Left colon (tissue), 2 donors: ENCODE measurements around the gene NUDT8. TPM values are rescaled to one million over a fixed set of nuclear protein-coding genes. Genes with fewer than 3 reads are reported as not detected.

Experiments
- ATAC-seq: fragments of 200-7000 bp; cut with Tn5 transposase; one replicate; pipeline ENCODE4 v1.9.1; 2020; ENCODE audit warnings: mild to moderate bottlenecking, moderate library complexity
- DNase-seq, 2 donors: peaks; one replicate each; pipeline ENCODE4 v3.0.0-alpha.2; 2020
- intact Hi-C, 2 donors: fragments of 100-400 bp; cut with DNase I in 1 of 2; cut with micrococcal nuclease in 1 of 2; formaldehyde crosslinking; loops; one replicate each; pipeline versions ENCODE4 v1.11.2 to v1.14.0; 2022; cut with DNase I, micrococcal nuclease
- long read RNA-seq: library from polyadenylated mRNA; unstranded; transcript quantifications from one replicate; pipeline ENCODE4 v2.0.0, GENCODE V29; 2021
- total RNA-seq, 2 donors: library from RNA; stranded (reverse); fragmentation: NEBNext Ultra II Directional; extraction: Animal tissue kit (Norgen Biotek cat#: 25700); gene quantifications; one replicate each; pipeline ENCODE4 v1.2.1, GENCODE V29; 2021
- donor health status: DM: no; HTN: no; CAD: no.
- donor health status: DM: yes; HTN: yes; CAD: no.

Gene NUDT8, protein sequence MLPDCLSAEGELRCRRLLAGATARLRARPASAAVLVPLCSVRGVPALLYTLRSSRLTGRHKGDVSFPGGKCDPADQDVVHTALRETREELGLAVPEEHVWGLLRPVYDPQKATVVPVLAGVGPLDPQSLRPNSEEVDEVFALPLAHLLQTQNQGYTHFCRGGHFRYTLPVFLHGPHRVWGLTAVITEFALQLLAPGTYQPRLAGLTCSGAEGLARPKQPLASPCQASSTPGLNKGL
- total RNA-seq = 10 to 100 TPM; 28.8 to 49.8 TPM
- long read RNA-seq, transcript NUDT8-202 (4 exons, 728 nt) = major isoform, 18 of 25 reads
- long read RNA-seq, partial matches to known transcripts = 2 of 25 reads
- long read RNA-seq, other reads (novel, unspliced or antisense) = 1 of 25 reads

- ATAC-seq (peak; percentile 54), DNase-seq (peak; percentile 83 to 90)
- intact Hi-C loops = no loop called here
Observed at GRCh38 chr11:67629386-67630227, at the start of gene NUDT8. TSS of gene NUDT8 (minus strand) at chr11:67629937. CDS start at chr11:67629911, 26 bp downstream.

DNA sequence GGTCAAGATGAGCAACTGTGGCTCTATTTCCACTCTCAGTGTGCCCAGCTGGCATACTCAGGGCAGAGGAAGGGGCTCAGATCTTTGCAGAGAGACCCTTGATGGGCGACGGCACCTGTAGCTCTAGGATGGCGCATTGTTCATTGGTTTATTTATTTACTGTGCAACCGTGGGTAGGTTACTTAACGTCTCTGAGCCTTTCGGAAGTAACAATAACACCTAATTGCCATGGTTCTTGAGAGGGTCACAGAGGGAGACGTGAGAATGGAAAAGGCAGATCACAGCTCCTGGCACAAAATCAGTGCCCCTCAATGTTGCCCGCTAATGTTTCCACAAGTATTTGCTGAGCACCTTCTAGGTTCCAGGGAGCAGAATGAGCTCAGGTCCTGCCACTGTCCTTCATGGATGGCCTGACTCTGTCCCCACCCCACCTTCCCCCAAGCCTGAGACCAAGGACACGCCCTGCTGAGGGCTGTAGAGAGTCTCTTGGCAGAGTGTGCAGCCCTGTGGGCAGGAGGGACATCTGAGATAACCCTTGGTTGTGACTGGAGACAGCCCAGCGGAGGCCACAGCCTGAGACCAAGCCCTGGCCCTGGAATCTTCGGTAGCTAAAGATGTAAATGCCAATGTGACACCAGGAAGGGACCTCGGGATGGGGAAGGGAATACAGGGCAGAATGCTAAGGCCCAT, 45.5 kb upstream of the NUDT8 start:
- DNase-seq (no peak), ATAC-seq (peak; percentile 64)
- intact Hi-C loops = no loop called here

DNA sequence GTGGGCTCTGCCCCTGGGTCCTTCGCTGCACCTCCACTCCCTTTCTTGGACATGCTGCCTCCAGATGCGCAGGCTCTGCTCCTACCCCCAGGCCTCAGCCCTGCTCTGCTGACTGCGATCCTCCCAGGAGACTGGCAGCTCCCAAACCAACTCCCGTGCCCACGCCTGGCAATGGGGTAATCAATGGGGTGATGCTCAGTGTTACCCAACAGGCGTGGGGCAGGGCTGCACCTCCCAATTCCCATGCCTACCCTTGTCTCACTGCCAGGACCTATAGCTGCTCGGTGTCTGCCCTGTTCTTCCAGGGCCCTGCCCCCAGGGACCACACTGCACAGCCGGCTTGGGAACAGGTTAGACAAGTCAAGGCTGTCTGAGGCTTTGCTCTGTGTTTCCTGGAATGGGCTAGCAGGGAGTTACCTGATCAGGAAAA, 44.7 kb upstream of the NUDT8 start, which contains the start of gene ALDH3B2:
Gene ALDH3B2, minus strand, starts transcription at position 182 of the 430 bp plus-strand sequence. CDS start 7,688 bp downstream, outside the sequence.
- peak; percentile 73 to 81 for DNase-seq
- intact Hi-C loops = no loop called here
- peak; percentile 99 for ATAC-seq

DNA sequence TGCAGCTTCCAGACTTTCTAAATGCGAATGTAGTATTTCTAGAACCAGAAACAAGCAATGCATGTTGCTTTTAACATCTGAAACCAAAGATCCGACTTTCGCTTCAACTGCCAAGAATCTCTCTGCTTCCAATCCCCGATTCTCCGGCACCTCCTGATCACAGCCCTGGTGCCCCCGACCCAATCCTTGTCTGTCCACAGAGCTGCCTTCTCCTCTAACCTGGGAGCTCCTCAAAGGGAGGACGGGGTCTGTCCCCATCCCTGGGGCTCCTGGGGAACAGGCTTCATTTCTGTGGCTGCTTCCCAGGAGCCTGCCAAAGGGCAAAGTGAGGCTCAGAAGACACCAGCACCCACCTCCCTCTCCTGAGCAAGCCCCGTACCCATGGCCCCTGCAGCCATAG, 44.2 kb upstream of the NUDT8 start:
- DNase-seq (no peak), ATAC-seq (no peak)
- intact Hi-C loops = no loop called here

- ATAC-seq (no peak), DNase-seq (no peak)
- intact Hi-C loops = no loop called here
Observed at GRCh38 chr11:67673358-67673757, 43.6 kb upstream of the NUDT8 start.

GRCh38 chr11:67671211-67671520, 41.4 kb upstream of the NUDT8 start:
- ATAC-seq = no peak
- intact Hi-C loops = no loop called here
- DNase-seq = no peak

DNA sequence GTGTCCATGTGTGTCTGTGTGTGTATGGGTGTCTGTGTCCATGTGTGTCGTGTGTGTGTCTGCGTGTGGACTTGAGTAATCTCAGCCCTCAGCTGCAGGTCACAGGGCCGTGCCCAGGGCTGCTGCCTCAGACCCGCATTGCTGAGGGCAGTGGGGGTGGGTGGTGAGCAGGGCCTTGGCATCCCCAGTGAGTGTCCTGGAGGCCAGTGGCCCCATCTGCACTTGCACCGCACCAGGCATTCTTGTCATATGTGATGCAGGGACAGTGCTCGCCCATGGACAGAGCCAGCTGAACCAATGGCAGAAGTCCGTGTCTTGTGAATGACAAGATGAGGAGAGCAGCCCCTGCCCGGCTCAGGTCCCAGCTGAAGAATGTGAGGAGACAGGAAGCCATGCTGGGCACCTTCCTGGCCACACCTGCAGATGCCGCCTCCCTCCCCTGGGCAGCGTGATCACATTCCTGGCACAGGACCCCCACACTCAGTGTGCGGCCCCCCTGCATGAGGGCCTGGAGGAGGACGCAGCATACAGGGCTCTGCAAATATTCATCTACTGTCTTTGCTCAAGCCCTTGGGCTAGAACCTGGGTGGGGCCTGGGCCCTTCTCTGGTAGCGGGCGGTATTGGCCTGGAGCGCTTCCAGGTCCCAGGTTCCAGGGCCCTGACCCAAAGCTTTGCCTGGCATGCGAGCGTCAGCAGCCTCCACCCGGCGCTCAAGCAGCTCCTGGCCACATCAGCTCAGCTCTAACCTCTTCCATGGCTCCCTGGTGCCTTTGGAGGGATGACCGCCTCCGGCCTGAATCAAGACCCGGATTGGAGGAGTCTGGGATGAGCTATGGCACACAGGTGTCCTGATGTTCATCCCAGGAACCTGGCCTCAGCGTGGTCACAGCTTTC, 40.8 kb upstream of the NUDT8 start:
- no peak for DNase-seq
- no peak for ATAC-seq
- intact Hi-C loops = no loop called here

GRCh38 chr11:67668192-67668551, 38.4 kb upstream of the NUDT8 start:
- ATAC-seq (no peak), DNase-seq (no peak)
- intact Hi-C loops = no loop called here

GRCh38 chr11:67667490-67668191, 37.9 kb upstream of the NUDT8 start:
- DNase-seq (no peak), ATAC-seq (no peak)
- intact Hi-C loops = no loop called here

DNA sequence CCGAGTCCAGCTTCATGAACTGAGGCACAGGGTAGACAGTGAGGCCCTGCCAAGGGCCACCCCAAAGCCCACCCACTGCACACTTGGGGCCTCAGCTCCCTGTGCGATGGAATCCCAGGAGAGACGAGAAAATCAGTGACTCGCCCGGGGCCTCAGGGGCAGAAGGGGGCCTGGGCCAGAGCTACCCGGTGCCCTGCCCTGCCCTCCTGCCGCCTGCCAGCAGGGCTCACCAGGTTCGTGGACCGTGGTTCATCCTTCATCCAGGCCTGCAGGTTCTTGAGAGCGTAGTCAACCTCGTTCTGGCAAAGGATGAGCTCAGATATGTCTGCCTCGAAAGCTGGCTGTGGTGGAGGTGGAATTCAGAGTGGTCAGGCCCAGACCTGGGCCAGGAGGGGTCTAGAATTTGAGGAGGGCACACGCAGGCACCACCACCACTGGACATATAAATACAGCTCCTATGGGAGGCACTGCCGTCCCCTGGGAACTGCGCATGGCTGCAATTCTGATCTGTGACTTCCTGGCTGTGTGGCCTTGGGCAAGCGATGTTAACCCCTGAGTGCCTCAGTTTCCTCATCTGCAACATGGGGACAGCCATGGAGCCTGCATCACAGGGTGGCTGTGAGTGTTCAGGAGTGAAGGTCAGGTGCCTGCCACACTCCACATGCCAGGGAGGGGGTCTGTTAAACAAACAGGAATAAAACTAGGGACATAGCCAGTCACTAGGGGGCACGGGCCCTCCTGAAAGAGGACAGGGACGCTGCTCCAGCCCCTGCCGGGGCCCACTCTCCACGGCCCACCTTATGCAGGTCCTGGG, 37.1 kb upstream of the NUDT8 start:
- DNase-seq (no peak), ATAC-seq (no peak)
- intact Hi-C loops = no loop called here

GRCh38 chr11:67666303-67666645, 36.5 kb upstream of the NUDT8 start:
- DNase-seq (no peak), ATAC-seq (no peak)
- intact Hi-C loops = no loop called here

DNA sequence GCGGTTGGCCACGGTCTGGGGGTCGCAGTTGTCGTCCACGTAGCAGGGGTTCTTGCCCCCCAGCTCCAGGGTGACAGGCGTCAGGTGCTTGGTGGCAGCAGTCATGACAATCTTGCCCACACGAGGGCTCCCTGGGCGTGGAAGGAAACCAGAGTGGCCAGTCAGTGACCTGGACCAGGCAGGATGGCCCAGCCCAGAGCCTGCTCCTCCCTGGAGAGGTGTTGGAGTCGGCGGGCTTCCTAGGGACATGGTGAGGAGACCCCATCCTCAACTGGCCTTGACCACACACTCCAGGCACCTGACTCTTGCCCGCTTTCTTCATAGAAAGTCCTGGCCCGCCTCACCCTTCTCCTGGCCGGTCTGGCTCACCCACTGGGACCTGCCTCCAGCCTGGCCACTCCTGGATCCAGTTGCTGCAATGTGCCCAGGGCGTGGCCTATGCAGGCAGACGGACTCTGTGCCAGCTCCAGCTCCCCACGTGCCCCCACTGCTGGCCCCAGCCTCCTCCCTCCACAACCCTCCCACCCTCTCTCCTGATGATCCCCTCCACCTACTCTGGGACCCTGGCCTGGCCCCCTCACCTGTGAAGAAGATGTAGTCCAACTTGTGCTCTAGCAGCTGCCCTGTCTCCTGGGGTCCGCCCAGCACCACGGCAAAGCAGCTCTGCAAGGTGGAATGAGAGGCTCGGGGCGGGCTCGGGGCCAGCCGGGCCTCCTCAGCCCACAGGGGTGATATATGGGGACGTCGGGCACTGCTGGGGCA, 36.0 kb upstream of the NUDT8 start:
- peak in 1 of 2 donors; percentile 69 for DNase-seq
- intact Hi-C loops = no loop called here
- ATAC-seq = peak; percentile 88

DNA sequence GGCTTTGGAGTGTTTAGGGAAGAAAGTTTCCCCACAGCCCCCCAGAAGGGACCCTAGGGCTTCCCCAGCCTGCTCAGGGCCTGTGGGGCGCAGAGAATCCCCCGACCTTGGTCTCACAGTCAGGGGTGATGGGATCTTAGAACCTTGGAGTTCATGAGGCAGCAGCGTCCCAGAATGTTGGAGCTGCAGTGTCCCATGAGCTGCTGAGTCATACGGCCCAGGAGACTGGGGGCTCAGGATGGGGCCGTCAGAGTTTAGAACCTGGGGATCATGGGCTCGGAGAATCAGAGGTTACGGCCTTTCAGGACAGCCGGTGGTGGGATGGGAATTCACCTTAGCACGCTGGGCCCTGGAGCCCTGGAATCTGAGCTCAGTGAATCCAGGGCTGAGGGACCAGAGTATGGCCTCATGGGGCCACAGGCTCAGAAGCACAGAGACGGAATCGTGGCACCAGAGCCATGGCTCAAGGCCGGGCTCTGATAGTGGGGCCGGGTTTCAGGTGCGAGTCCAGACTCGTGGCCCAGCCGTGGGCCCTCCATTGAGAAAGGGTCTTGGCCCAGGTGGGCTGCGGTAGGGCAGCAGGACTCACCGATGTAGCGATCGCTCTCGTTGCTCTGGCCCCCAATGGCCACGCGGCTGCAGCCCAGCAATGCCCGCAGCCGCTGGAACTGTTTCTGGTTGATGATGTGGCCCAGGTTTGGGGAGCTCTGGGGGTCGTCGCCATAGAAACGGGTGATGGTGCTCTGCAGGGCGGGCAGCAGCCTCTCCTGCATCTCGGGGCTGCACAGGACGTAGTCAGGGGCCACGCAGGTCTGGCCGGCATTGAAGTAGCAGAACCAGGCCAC, 35.2 kb upstream of the NUDT8 start:
- DNase-seq (no peak), ATAC-seq (no peak)
- intact Hi-C loops = no loop called here

DNA sequence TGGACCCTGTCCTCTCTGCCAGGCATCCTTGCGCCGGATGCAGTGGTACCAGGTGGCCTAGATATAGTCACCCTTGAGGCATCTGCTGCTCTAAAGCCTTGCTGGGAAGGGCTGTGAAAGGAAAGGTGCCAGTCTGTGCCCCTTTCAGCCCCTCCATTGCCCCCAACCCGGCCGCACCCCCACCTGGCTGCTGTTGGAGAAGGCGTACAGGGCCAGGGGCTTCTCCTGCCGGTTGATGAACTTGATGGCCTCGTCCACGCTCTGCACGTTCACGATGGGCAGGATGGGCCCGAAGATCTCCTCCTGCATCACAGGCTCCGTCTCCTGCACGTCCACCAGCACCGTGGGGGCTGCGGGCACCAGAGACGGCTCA, 34.5 kb upstream of the NUDT8 start:
- no peak for DNase-seq
- intact Hi-C loops = no loop called here
- no peak for ATAC-seq

GRCh38 chr11:67663532-67664212, 33.9 kb upstream of the NUDT8 start:
- DNase-seq = no peak
- no peak for ATAC-seq
- intact Hi-C loops = no loop called here
